ENCODE results near the gene CAMSAP1.

The CAMSAP1 gene

GRCh38 chr9:135890190-135891026, 16.9 kb downstream of the CAMSAP1 start:
- no peak for DNase-seq (ENCODE audit: insufficient read length, low spot score)
- FAIRE-seq, result no peak
- no peak for TF ChIP-seq CTCF (IDR thresholded peaks at IDR 0.05; ENCODE audit: insufficient read depth, missing control alignments)

- TF ChIP-seq CTCF (IDR thresholded peaks at IDR 0.05; ENCODE audit: insufficient read depth, missing control alignments), result no peak
- no peak for DNase-seq (ENCODE audit: insufficient read length, low spot score)
- FAIRE-seq, result no peak
Observed at GRCh38 chr9:135889564-135890189, 17.7 kb downstream of the CAMSAP1 start.

- FAIRE-seq, result no peak
- no peak for DNase-seq (ENCODE audit: insufficient read length, low spot score)
- no peak for TF ChIP-seq CTCF (IDR thresholded peaks at IDR 0.05; ENCODE audit: insufficient read depth, missing control alignments)
Observed at GRCh38 chr9:135888766-135889394, 18.5 kb downstream of the CAMSAP1 start.

- no peak for TF ChIP-seq CTCF (IDR thresholded peaks at IDR 0.05; ENCODE audit: insufficient read depth, missing control alignments)
- FAIRE-seq (no peak), DNase-seq (ENCODE audit: insufficient read length, low spot score) (no peak)
Observed at GRCh38 chr9:135888126-135888765, 19.1 kb downstream of the CAMSAP1 start.

- FAIRE-seq, result no peak
- TF ChIP-seq CTCF (IDR thresholded peaks at IDR 0.05; ENCODE audit: insufficient read depth, missing control alignments), result no peak
- no peak for DNase-seq (ENCODE audit: insufficient read length, low spot score)
Observed at GRCh38 chr9:135887585-135888050, 19.7 kb downstream of the CAMSAP1 start.

- TF ChIP-seq CTCF (IDR thresholded peaks at IDR 0.05; ENCODE audit: insufficient read depth, missing control alignments), result no peak
- DNase-seq (ENCODE audit: insufficient read length, low spot score), result no peak
- no peak for FAIRE-seq
Observed at GRCh38 chr9:135887021-135887507, 20.3 kb downstream of the CAMSAP1 start.
